Astrocyte (in vitro differentiated cells and primary cell): Measurements from ENCODE around the gene MCTP2. TPM values are rescaled to one million over a fixed set of nuclear protein-coding genes. Genes with fewer than 3 reads are reported as not detected.

ENCODE experiments used
- DNase-seq: peaks from one replicate; pipeline ENCODE4 v3.0.0-alpha.2; 2010; ENCODE audit warnings: low read depth
- FAIRE-seq: peaks from 2 replicates; lab custom pipeline; 2011; peaks lifted over from hg19 to GRCh38; lab: Jason Lieb, UNC
- H2AFZ ChIP-seq: 2 replicates; pipeline ENCODE4 v1.6.0; 2012; ENCODE audit warnings: low read depth, low read length, inconsistent platforms
- H3K27ac ChIP-seq: 2 replicates; pipeline ENCODE4 v1.5.1; 2011; ENCODE audit warnings: low read depth, low read length, inconsistent platforms
- H3K27me3 ChIP-seq: 2 replicates; pipeline ENCODE4 v1.6.0; 2011; ENCODE audit warnings: low read length, inconsistent platforms; ENCODE audit not compliant: insufficient read depth
- H3K36me3 ChIP-seq: 2 replicates; pipeline ENCODE4 v1.5.1; 2011; ENCODE audit warnings: low read length, inconsistent platforms; ENCODE audit not compliant: insufficient read depth
- H3K4me1 ChIP-seq: 2 replicates; pipeline ENCODE4 v1.5.1; 2011; ENCODE audit warnings: low read length, inconsistent platforms; ENCODE audit not compliant: insufficient read depth
- H3K4me2 ChIP-seq: 2 replicates; pipeline ENCODE4 v1.6.0; 2012; ENCODE audit warnings: low read length, inconsistent platforms
- H3K4me3 ChIP-seq: 2 replicates; pipeline ENCODE4 v1.5.1; 2011; ENCODE audit warnings: low read depth, mild to moderate bottlenecking, low read length, inconsistent platforms; ENCODE audit not compliant: insufficient read depth
- H3K79me2 ChIP-seq: 2 replicates; pipeline ENCODE4 v1.6.0; 2012; ENCODE audit warnings: mild to moderate bottlenecking, low read length, inconsistent platforms; ENCODE audit not compliant: insufficient read depth
- H3K9ac ChIP-seq: 2 replicates; pipeline ENCODE4 v1.6.0; 2012; ENCODE audit warnings: mild to moderate bottlenecking, low read length, inconsistent platforms
- H3K9me3 ChIP-seq: 2 replicates; pipeline ENCODE4 v1.5.1; 2012; ENCODE audit warnings: low read depth, mild to moderate bottlenecking, low read length, inconsistent platforms; ENCODE audit not compliant: insufficient read depth
- H4K20me1 ChIP-seq: 2 replicates; pipeline ENCODE4 v1.6.0; 2012; ENCODE audit warnings: low read length, inconsistent platforms; ENCODE audit not compliant: insufficient read depth
- H3K27ac Mint-ChIP-seq: one replicate; pipeline ENCODE4 v1.8.0; 2021; ENCODE audit warnings: mild to moderate bottlenecking, mixed read lengths; ENCODE audit not compliant: unreplicated experiment
- H3K27me3 Mint-ChIP-seq: one replicate; pipeline ENCODE4 v1.8.0; 2021; ENCODE audit warnings: low read depth, mixed read lengths; ENCODE audit not compliant: unreplicated experiment
- H3K36me3 Mint-ChIP-seq: one replicate; pipeline ENCODE4 v1.8.0; 2021; ENCODE audit warnings: low read depth, mixed read lengths; ENCODE audit not compliant: unreplicated experiment
- H3K4me1 Mint-ChIP-seq: one replicate; pipeline ENCODE4 v1.8.0; 2021; ENCODE audit warnings: low read depth, mixed read lengths; ENCODE audit not compliant: unreplicated experiment
- H3K4me3 Mint-ChIP-seq: one replicate; pipeline ENCODE4 v1.8.0; 2021; ENCODE audit warnings: mild to moderate bottlenecking, moderate library complexity, mixed read lengths; ENCODE audit not compliant: unreplicated experiment
- H3K9me3 Mint-ChIP-seq: one replicate; pipeline ENCODE4 v1.8.0; 2021; ENCODE audit warnings: mild to moderate bottlenecking, mixed read lengths; ENCODE audit not compliant: unreplicated experiment
- CTCF ChIP-seq: IDR thresholded peaks from 2 replicates; pipeline ENCODE4 v1.5.1; 2011; ENCODE audit warnings: low read depth, mild to moderate bottlenecking, inconsistent platforms, low read length, moderate library complexity; ENCODE audit not compliant: insufficient read depth
- EZH2 ChIP-seq: IDR thresholded peaks from 2 replicates; pipeline ENCODE4 v1.6.1; 2012; ENCODE audit warnings: mild to moderate bottlenecking, low read length, inconsistent platforms; ENCODE audit not compliant: insufficient read depth
- total RNA-seq: library from RNA; stranded (reverse); gene quantifications from 2 replicates; pipeline ENCODE4 v1.2.1, GENCODE V29; 2021

Gene MCTP2
- total RNA-seq, 1 donor from 2014 or later, result 2.6 TPM

GRCh38 chr15:94235041-94235440 lies 3.7 kb downstream of the MCTP2 start:
- Histone ChIP-seq H4K20me1 (no peaks in the 10 kb centered on the region), H3K4me1 (no peaks in the 10 kb centered on the region), H3K4me3 (no peak overlapping the region), H3K79me2 (no peaks in the 10 kb centered on the region), H2AFZ (no peak overlapping the region), H3K27ac (no peak overlapping the region), H3K9me3 (no peaks in the 10 kb centered on the region), H3K9ac (no peak overlapping the region), H3K4me2 (no peak overlapping the region), H3K36me3 (no peaks in the 10 kb centered on the region), H3K27me3 (peaks cover 8% of the 10 kb centered on the region)
- TF ChIP-seq EZH2, result no peak
- no peak for TF ChIP-seq CTCF
- H3K27me3 Mint-ChIP-seq, result peaks cover 5% of the 10 kb centered on the region
- H3K4me1 Mint-ChIP-seq, result peaks cover 15% of the 10 kb centered on the region
- no peaks in the 10 kb centered on the region for H3K9me3 Mint-ChIP-seq
- H3K27ac Mint-ChIP-seq, result no peak overlapping the region
- no peak overlapping the region for H3K4me3 Mint-ChIP-seq
- FAIRE-seq (no peak), DNase-seq (no peak)
- H3K36me3 Mint-ChIP-seq, result no peaks in the 10 kb centered on the region

GRCh38 chr15:94235646-94236045 lies 4.3 kb downstream of the MCTP2 start:
- no peak overlapping the region for H3K4me3 ChIP-seq
- no peak overlapping the region for H3K4me2 ChIP-seq
- H3K4me1 ChIP-seq, result no peaks in the 10 kb centered on the region
- Mint-ChIP-seq H3K9me3 (no peaks in the 10 kb centered on the region), H3K27me3 (peaks cover 4% of the 10 kb centered on the region), H3K27ac (no peak overlapping the region), H3K36me3 (no peaks in the 10 kb centered on the region), H3K4me3 (no peak overlapping the region), H3K4me1 (peaks cover 12% of the 10 kb centered on the region)
- no peaks in the 10 kb centered on the region for H4K20me1 ChIP-seq
- H3K79me2 ChIP-seq, result no peaks in the 10 kb centered on the region
- H3K36me3 ChIP-seq, result no peaks in the 10 kb centered on the region
- TF ChIP-seq EZH2, result no peak
- no peak for TF ChIP-seq CTCF
- peaks cover 8% of the 10 kb centered on the region for H3K27me3 ChIP-seq
- H3K27ac ChIP-seq, result no peak overlapping the region
- H3K9ac ChIP-seq, result no peak overlapping the region
- no peak for FAIRE-seq
- no peak overlapping the region for H2AFZ ChIP-seq
- H3K9me3 ChIP-seq, result no peaks in the 10 kb centered on the region
- no peak for DNase-seq

GRCh38 chr15:94236608-94237007 lies 5.2 kb downstream of the MCTP2 start:
- TF ChIP-seq CTCF (no peak), EZH2 (no peak)
- Histone ChIP-seq H4K20me1 (no peaks in the 10 kb centered on the region), H3K36me3 (no peaks in the 10 kb centered on the region), H3K9me3 (no peaks in the 10 kb centered on the region), H3K79me2 (no peaks in the 10 kb centered on the region), H2AFZ (no peak overlapping the region), H3K9ac (no peak overlapping the region), H3K4me2 (no peak overlapping the region), H3K27me3 (peaks cover 8% of the 10 kb centered on the region), H3K27ac (no peak overlapping the region), H3K4me1 (no peaks in the 10 kb centered on the region), H3K4me3 (no peak overlapping the region)
- DNase-seq (no peak), FAIRE-seq (no peak)
- Mint-ChIP-seq H3K9me3 (no peaks in the 10 kb centered on the region), H3K4me1 (peaks cover 9% of the 10 kb centered on the region), H3K4me3 (no peak overlapping the region), H3K27me3 (peaks cover 4% of the 10 kb centered on the region), H3K27ac (no peak overlapping the region), H3K36me3 (no peaks in the 10 kb centered on the region)
